Neutrophil (primary cell): ENCODE results near the gene PRLH.

Experiments used
- H3K27ac ChIP-seq: fragments of 200-600 bp; sonication (generic); 2 replicates; pipeline ENCODE4 v1.5.1; 2016; ENCODE audit warnings: mild to moderate bottlenecking, moderate library complexity
- H3K27me3 ChIP-seq: fragments of 200-600 bp; sonication (generic); 2 replicates; pipeline ENCODE4 v1.6.0; 2016; ENCODE audit warnings: mild to moderate bottlenecking
- H3K36me3 ChIP-seq: fragments of 200-600 bp; sonication (generic); 2 replicates; pipeline ENCODE4 v1.5.1; 2017
- H3K4me1 ChIP-seq, 2 experiments: fragments of 200-600 bp in 1 of 2; sonication (generic) in 1 of 2; 1 replicate in 1 of 2; 2 replicates in 1 of 2; pipeline versions ENCODE4 v1.5.1 to v1.6.1; 2013 to 2016; ENCODE audit warnings: low read depth in 1 of 2, low read length in 1 of 2, mild to moderate bottlenecking in 1 of 2, moderate library complexity in 1 of 2; ENCODE audit not compliant: control insufficient read depth in 1 of 2, insufficient read depth in 1 of 2
- H3K4me3 ChIP-seq, 2 experiments: fragments of 200-600 bp in 1 of 2; sonication (generic) in 1 of 2; 1 replicate in 1 of 2; 2 replicates in 1 of 2; pipeline ENCODE4 v1.5.1; 2013 to 2016; ENCODE audit warnings: low read depth in 1 of 2, low read length in 1 of 2, mild to moderate bottlenecking in 1 of 2, moderate library complexity in 1 of 2
- H3K9me3 ChIP-seq: fragments of 200-600 bp; sonication (generic); 2 replicates; pipeline ENCODE4 v1.5.1; 2016
- CTCF ChIP-seq: fragments of 200-600 bp; sonication (generic); IDR thresholded peaks from 2 replicates; pipeline ENCODE4 v1.5.1; 2016; ENCODE audit warnings: antibody characterized with exemption

The PRLH gene

GRCh38 chr2:237571551-237571950 lies 5.2 kb downstream of the PRLH start:
- H3K4me1 ChIP-seq, result no peaks in the 10 kb centered on the region
- H3K27ac ChIP-seq, result no peak overlapping the region
- no peaks in the 10 kb centered on the region for H3K36me3 ChIP-seq
- H3K27me3 ChIP-seq, result peaks cover 4% of the 10 kb centered on the region
- no peaks in the 10 kb centered on the region for H3K9me3 ChIP-seq
- TF ChIP-seq CTCF, result no peak
- no peak overlapping the region for H3K4me3 ChIP-seq

GRCh38 chr2:237572021-237572741 lies 5.8 kb downstream of the PRLH start:
- no peaks in the 10 kb centered on the region for H3K9me3 ChIP-seq
- no peak overlapping the region for H3K4me3 ChIP-seq
- H3K27me3 ChIP-seq, result peaks cover 4% of the 10 kb centered on the region
- no peaks in the 10 kb centered on the region for H3K4me1 ChIP-seq
- peak; percentile 73 for TF ChIP-seq CTCF
- no peak overlapping the region for H3K27ac ChIP-seq
- no peaks in the 10 kb centered on the region for H3K36me3 ChIP-seq

GRCh38 chr2:237572742-237573101 lies 6.3 kb downstream of the PRLH start:
- H3K36me3 ChIP-seq, result no peaks in the 10 kb centered on the region
- no peaks in the 10 kb centered on the region for H3K4me1 ChIP-seq
- H3K4me3 ChIP-seq, result no peak overlapping the region
- H3K9me3 ChIP-seq, result no peaks in the 10 kb centered on the region
- H3K27ac ChIP-seq, result no peak overlapping the region
- no peak for TF ChIP-seq CTCF
- peaks cover 4% of the 10 kb centered on the region for H3K27me3 ChIP-seq

GRCh38 chr2:237573721-237574415 lies 7.5 kb downstream of the PRLH start:
- Histone ChIP-seq H3K4me3 (no peak overlapping the region), H3K4me1 (no peaks in the 10 kb centered on the region), H3K36me3 (no peaks in the 10 kb centered on the region), H3K27me3 (peaks cover 4% of the 10 kb centered on the region), H3K27ac (no peak overlapping the region), H3K9me3 (no peaks in the 10 kb centered on the region)
- TF ChIP-seq CTCF, result no peak

GRCh38 chr2:237574467-237574866 lies 8.1 kb downstream of the PRLH start:
- Histone ChIP-seq H3K27ac (no peak overlapping the region), H3K9me3 (no peaks in the 10 kb centered on the region), H3K27me3 (peaks cover 4% of the 10 kb centered on the region), H3K36me3 (no peaks in the 10 kb centered on the region), H3K4me1 (no peaks in the 10 kb centered on the region), H3K4me3 (no peak overlapping the region)
- no peak for TF ChIP-seq CTCF
